HG03108 (cell line): ENCODE data around the gene SP6.

Experiments
- ATAC-seq: cut with Tn5 transposase; IDR thresholded peaks from one replicate; pipeline ENCODE4 v1.9.1; 2021; ENCODE audit warnings: moderate library complexity; ENCODE audit not compliant: unreplicated experiment

SP6 gene

DNA sequence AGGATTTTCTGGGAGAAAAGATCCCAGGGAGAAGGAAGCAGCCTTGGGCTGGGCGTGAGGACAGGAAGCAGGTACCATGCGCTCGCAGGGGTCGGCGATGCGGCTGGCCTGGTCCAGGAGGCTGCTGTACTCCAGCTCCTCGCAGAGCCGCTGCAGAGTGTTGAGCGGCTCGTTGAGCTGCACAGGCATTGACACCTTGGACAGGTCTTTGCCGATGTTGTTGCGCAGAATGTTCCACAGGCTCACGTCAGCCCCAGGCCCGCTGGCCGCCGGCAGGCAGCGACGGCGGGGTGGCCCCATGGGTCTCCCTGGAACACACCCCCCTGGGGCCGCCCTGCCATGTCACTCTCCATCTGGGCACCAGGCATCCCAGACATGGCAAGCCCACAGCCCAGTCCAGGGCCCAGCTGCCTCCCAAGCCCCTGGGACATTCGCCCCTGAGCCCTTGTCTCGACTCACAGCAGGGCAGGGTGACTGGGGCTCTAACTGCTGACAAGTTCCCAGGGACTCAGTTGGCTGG, 37.4 kb downstream of the SP6 start:
- no peak for ATAC-seq

DNA sequence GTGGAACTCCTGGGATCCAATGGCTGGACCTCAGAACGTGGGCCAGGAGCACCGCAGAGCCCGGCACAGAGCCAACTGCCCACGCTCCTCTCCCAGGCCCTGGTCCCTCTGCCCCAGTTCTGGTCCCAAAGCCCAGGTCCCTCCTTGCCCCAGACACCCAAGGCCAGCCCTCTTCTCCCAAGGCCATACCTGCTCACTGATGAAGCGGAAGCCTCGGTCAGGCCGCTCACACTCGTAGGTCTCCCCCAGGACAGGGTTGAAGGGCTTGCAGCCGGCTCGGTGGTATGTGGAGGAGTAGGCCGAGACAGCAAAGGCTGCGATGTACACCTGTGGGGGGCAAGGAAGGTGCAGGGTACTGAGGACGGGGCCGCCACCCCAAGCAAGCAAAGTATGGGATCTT, 37.9 kb downstream of the SP6 start:
- ATAC-seq: no peak

DNA sequence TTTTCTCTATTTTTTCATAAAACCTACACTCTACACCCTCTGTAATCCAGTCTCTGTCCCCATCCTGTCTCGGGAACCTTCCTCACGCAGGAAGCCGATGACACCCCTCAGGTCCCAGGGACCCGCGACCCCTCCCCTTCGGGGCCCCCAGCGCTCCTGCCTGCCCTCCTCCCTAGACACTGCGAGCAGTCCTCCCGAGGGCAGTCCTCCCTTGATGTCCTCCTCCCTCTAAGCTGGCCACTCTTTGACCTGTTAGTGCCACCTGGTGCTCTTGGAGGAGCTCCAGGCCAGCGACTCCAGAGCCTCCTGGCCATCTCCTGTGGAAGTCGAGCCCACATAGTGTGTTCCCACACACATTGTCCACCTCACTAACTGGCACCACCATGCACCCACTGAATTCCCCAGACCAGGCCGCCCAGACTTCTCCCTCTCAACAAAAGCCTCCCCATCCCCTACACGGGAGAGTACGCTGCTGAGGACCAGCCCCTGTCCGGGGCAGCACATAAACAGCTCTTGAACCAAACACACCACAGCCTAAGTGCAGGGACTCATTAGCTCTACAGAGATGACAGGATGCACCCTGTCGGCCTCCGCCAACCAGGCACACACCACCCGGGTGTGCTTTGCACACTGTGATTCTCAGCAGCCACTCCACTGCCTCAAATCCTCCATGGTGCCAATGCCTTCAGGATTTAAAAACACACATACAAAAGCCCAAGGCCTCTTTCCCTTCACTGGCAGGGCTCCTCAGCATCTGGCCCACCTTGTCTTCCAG, 38.6 kb downstream of the SP6 start:
- ATAC-seq: no peak

DNA sequence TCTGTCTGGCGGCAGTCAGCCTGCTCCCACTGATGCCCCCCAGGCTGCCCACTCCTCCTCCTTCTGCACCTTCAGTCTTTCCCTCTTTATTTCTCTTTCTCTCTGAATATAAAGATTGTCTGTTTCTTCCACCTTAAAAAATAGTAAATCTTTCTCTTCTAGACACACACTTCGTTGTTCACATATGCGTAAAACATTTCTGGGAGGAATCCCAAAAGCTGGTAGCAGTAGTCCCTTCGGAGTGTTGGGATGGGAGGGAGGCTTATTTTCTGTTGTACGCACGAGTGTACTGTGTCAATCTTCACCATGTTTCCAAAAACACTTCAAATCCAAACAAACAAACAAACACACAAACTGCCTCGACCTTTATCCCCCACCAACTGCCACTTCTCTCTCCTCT, 39.3 kb downstream of the SP6 start:
- no peak for ATAC-seq

DNA sequence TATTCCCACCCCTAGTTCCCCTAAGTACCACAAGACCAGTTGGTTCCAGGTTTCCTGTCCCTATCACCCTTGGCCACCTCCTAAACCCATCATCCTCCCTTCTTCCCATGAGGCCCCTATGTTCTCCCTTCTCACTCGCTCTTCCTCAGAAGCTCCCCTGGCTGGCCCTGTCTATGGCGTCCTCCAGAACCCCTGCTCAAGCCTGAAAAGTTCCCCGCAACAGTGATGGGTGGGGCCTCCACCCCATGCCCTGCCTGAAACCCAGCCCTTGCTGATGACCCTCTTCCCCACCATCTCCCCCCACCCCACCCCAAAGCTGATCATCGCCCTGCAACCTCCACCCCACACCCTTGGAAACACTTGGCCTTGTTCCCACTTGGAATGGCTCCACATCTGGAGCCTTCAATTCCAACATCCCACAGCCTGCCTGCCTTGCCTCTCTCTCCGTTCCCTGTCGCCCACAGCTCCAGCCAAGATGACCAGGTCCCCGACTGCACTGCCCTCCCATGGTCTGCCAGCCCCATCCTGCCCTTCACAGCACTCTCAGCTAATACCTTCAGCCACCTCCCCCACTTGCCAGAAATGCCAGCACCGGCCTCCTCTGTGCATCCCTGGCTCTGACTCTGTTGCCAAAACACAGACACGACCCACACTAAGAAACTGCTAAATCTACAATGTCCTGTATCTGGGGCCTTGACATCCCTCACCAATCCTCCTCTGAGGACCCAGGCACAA, 39.9 kb downstream of the SP6 start:
- no peak for ATAC-seq

DNA sequence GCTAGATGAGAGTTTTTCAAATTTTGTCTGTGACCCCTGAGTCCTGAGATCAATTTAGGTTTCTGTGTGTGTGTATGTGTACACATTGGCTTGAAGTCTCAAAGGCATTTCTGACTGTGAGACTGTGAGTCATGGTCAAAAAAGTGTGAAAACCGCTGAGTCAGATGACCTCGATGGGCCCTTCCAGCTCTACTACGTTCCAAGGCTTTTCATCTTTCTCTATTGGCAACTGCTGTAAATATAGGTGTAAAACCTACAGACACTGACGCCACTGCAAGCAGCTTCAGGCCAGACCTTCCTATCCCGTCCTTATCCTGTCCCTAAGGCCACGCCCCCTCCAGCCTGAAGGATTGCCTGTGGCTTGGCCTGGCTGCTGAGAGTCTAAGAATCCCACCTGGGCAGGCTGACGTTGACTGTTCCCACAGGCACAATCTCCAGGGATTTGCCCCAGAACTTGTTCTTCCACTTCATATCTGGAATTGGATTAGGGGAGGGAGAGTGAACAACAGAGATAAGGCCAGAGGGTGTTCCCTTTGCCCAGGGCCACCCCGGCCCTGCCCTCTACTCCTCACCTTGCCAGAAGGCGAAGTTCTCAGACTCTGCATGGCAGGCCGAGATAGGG, 40.7 kb downstream of the SP6 start:
- no peak for ATAC-seq

DNA sequence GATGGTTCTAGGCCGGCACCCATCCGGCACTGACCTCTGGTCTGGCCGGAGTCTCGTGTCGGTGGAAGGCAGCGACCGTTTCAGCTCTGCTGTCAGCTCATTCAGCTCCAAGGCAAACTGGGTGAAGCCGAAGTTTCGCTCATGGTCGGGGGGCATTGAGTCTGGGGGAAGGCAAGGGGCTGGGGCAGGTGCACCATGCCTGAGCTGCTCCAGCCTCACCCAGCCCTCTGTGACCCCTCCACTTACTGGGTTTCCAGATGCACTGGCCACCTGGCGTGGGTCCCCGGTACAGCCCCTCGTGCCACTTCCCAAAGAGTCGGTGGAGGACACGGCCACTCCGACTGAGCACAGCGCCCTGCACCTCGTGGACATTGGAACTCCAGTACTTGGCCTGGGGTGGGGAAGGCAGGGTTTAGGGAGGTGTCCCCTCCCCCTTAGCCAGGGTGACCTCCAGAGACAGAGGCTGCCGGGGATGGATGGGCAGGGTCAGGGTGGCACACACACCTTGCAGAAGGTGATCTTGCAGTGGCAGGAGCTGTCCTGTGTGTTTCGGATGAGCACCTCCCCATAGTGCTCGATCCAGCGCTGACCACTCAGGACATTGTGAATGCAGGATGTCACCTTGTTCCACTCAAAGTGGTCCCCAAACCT, 42.0 kb downstream of the SP6 start:
- ATAC-seq: no peak

DNA sequence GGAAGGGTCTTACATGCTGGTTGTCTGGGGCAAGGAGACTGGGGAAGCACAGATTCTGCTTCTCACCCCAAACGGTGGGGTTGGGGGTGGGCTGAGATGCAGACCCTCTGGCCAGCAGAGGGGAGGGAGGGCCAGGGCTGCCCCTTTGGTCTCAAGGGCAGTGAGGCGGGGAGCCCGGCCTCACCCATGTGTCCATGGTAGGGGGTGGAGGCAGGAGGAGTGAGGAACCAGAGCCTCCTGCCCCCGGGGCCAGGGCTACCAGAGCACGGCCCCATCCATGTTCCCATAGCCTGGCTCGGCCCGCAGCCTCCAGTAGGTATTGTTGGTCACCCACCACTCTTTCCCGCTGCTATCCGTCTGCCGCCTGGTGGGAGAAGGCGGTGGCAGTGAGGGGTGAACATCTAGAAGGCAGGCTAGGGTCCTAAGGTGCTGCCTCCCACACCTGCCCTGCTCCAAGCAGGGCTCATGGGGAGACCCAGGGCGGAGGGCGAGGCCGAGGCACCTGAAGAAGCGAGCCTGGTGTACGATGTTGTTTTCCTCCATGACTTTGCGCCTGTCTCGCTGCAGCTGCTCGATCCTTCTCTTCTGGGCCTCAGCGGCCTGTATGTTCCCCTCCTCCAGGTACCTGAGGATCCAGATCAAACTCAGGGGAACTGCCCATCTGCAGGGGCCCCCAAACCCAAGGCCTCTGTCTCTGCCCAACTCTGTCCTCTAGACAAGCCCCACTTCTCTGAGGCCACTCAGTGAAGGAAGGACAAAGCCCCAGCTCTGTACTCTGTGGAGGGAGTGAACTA, 42.7 kb downstream of the SP6 start:
- no peak for ATAC-seq

DNA sequence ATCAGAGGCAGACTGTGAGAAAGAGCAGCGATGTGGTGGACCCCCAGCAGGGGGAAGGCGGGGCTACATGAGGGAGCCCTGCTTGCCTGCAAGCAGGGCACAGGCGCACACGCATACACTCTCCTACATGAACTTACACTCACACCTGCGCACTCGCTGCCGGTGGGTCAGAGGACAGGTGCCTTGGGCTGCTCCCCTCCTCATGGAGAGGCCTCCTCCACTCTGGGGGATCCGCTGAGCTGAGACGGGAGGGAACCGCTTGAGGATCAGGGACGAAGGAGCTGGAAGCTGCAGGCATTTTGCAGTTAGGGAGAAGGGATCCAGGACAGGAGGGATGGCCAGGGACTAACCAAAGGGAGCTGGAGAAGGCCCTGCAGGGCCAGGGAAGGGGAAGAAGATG, 43.5 kb downstream of the SP6 start:
- ATAC-seq: no peak

DNA sequence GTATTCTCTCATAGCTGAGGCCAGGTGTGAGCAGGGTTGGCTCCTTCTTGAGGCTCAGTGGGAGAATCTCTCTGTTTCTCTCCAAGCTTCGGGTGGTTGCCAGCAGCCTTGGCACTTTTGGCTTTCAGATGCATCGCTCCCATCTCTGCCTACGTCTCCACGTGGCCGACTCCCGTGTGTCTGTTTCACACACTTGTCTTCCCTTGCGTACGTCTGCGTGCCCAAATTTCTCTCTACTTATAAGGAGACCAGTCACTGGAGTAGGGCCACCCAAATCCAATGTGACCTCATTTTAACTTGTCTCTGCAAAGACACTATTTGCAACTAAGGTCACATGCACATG, 44.1 kb downstream of the SP6 start:
- no peak for ATAC-seq

DNA sequence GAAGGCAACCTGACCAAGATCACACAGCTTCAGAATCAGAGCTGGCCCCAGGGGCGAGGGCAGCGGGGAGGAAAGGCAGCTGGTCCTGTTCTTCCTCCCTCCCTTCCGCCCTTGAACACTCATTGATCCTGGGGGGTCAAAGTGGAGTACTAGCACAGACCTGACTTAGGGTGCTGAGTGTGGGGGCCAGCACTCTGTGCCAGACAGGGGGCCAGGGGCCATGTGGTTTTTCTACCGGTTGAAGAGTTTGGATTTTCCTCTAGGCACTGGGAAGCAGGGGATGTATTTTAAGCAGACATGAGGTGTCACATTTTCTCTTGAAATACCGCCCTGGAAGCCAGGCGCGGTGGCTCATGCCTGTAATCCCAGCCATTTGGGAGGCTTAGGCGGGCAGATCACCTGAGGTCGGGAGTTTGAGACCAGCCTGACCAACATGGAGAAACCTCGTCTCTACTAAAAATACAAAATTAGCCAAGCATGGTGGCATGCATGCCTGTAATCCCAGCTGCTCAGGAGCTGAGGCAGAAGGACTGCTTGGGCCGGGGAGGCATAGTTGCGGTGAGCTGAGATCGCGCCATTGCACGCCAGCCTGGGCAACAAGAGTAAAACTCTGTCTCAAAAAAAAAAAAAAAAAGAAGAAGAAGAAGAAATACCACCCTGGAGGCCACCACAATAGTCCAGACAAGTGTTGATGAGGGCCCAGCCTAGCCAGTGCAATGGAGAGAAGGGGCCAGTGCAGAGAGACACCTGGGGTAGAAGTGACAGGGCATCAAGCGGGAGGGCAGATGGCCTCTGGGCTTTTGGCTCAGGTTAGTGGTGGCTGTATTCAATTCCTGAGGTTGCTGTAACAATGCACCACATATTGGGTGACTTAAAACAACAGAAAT, 44.7 kb downstream of the SP6 start:
- ATAC-seq: no peak

DNA sequence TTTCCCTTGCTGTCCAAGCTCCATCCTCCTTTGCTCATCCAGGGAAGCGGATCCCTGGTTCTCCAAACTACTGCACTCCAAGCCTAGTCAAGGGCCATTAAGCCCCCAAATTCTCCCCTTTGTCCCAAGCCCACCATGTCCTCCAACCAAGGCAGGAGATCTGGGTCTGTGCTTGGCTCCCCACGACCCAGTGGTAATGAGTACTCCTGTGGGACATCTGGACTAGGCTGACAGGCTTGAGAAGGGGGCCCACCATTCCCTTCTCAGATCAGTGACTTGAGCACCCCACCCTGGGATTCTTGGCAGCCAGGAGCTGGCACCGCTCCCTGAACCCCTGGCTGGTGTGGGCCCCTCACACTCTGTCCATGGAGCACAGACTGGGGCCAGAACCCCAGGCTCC, 46.5 kb downstream of the SP6 start:
- no peak for ATAC-seq

DNA sequence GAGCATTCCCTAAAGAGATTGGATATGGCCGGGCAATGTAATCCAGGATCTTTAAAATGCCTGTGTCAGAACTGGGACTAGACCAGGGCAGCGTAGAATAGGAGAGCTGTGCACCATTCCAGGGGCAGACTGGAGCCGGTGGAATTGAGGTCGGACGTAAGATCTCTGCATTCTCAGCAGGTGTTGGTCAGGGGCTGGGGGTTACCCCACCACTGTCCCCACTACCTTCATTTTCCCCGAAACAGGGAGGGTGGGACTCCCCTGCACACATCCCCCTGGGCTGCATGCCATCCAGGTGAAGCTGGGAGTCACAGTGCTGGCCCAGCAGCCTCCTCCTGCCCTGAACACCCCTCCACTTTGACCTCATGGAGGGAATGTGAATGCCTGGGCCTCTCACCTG, 47.2 kb downstream of the SP6 start:
- no peak for ATAC-seq

DNA sequence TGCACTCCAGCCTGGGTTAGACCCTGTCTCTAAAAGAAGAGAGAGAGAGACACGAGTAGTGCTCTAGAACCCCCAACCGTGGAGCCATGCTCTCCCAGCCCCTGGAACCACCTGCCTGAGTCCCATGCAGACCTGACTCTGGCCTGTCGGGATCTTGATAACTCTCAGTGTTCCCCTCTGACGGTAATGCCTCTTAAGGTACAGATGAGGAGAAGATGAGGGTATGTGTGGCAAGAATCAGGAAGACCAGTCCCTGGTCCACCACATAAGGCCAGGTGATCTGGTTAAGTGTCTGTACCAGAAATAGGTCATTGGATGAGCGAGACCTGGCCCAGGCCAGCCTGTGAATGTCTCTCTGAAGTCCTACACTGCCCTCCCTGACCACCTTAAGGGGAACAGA, 47.8 kb downstream of the SP6 start:
- ATAC-seq: no peak

DNA sequence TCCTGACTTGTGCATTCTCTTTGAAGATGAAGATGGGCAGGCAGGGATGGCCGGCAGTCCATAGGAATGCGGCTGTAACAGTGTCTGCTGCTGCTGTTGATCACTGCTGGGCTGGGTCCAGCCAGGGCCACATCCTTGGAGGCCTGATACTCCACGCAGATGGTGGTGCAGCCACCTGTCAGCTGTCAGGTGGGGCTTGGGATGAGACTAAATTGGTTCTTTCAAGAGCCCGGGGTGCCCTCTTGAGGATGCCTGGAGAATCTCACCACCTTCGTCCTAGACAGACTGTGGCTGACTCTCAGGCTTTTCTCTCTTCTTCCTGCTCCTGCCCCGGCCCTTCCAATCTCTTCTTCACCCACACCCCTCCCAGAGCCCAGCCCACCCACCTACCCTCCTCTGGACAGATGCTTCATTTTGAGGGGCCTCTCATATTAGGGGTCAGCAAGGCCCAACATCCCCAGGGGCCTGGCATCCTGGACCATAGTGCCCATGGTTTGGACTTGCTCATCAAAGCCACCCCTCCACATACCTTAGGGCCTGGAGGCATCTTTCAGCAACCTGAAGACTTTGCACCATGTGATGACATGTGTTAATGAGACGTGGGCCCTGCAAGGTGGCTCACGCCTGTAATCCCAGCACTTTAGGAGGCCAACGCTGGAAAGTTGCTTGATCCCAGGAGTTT, 48.5 kb downstream of the SP6 start:
- no peak for ATAC-seq

DNA sequence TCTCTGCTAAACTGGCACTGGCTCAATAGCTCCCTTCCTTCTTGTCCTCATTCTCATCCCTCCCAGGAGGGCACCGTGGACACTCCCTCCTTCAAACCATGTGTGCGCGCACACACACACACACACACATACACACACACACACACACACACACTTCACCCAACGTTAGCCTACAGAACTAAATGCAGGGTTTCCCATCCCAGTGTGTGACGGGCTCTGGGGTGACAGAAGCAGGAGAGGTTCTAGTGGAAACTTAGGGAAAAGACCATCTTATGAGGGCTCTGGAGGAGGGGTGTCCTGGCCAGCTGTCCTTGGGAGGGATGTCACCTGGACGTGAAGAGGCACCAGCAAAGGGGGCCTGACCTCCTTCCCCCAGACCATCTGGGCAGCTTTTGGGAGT, 49.1 kb downstream of the SP6 start:
- no peak for ATAC-seq

DNA sequence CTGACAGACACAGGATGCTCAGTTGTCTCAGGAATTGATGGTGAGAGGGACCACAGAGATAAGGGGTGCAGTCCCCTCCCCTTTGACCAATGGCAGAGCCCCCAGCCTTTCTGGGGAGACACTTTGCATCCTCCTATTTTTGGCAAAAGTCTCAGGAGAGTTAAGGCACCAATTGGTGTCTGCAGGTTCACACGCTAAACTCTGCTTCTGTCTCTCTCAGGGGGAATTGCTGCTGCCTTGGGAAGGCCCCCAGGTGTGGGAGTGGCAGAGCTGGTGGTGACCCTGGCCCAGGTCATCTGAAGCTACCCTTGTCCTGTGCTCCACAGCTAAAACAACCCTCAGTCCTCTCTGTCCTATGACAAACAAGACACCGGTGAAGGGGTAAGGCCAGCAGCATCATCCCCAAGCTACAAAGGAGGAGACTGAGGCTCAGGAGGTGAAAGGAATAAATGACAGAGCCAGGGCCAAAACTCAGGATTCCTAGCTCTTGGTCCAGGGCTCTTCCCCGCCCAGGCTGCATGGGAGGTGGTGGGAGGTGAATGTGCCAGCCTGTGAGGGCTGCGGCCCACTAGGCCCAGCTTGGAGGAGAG, 49.7 kb downstream of the SP6 start:
- no peak for ATAC-seq

DNA sequence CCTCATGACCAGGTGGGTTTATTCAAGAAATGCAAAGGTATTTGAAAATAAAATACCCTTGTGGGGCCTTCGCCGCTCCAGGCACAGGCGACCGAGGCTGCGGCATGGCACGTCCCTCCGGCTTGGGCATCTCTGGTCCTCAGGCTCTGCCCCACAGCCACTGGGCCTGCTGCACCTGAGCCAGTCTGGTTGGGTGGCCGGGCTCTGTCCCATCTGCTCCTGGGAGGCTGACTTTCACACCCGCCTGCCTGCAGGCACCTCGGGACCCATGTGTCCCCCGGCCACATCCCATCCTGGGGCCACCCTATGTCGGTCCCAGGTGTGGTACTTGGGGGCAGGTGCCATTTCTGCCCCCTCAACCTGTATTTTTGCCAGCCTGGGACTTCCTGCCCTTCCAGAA, 50.3 kb downstream of the SP6 start:
- ATAC-seq: no peak

DNA sequence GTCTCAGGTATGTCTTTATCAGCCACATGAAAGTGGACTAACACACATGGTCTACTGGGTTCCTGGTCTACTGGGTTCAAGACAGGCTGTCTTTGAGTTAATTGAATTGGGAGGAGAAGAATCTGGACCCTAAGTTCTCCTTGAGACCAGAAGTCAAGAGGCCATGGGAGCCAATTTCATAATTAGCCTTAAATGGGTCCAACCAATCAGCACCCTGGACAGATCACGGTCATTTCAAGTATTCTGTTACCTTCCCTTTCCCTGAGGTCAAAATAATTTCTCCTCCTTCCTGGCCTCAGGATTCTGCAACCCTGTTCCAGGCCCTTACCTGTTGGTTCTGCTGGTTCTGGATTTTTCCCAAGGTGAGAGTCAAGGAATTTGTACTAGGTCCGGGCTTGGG, 53.2 kb downstream of the SP6 start:
- no peak for ATAC-seq
